Esophagus muscularis mucosa (tissue), 4 donors: ENCODE results near the gene GRK4. TPM values are rescaled to one million over a fixed set of nuclear protein-coding genes. Genes with fewer than 3 reads are reported as not detected.

ENCODE experiments used
- DNase-seq: peaks from one replicate; pipeline ENCODE4 v3.0.0-alpha.2; 2017; ENCODE audit errors: extremely low spot score
- H3K27ac ChIP-seq, 4 donors: fragments of 200-600 bp; sonication (generic); replicated peaks in 1 of 4; 1 replicate in 3 of 4; 2 replicates in 1 of 4; pipeline ENCODE4 v1.5.1; 2016 to 2019; ENCODE audit warnings: mild to moderate bottlenecking in 1 of 4
- H3K27me3 ChIP-seq, 4 donors: fragments of 200-600 bp; sonication (generic); one replicate each; pipeline versions ENCODE4 v1.5.1 to v1.6.0; 2016 to 2019
- H3K36me3 ChIP-seq, 4 donors: fragments of 200-600 bp; sonication (generic); one replicate each; pipeline ENCODE4 v1.5.1; 2016 to 2019
- H3K4me1 ChIP-seq, 4 donors: fragments of 200-600 bp; sonication (generic); one replicate each; pipeline ENCODE4 v1.5.1; 2016 to 2019
- H3K4me3 ChIP-seq, 4 donors: fragments of 200-600 bp; sonication (generic); 1 replicate in 2 of 4; 2 replicates in 2 of 4; pipeline ENCODE4 v1.5.1; 2016 to 2019; ENCODE audit warnings: mild to moderate bottlenecking in 4 of 4, moderate library complexity in 1 of 4
- H3K9me3 ChIP-seq, 4 donors: fragments of 200-600 bp; sonication (generic); 1 replicate in 3 of 4; 2 replicates in 1 of 4; pipeline ENCODE4 v1.5.1; 2016 to 2019
- EP300 ChIP-seq: sonication (generic); formaldehyde crosslinking; IDR thresholded peaks from one replicate; pipeline ENCODE4 v1.6.1; 2017; ENCODE audit warnings: antibody characterized with exemption
- POLR2A ChIP-seq: fragments of 450-650 bp; IDR thresholded peaks from one replicate; pipeline ENCODE4 v1.6.1; 2017; ENCODE audit warnings: antibody characterized with exemption, moderate library complexity, mild to moderate bottlenecking, low read depth
- POLR2AphosphoS5 ChIP-seq, 2 donors: sonication (generic); formaldehyde crosslinking; IDR thresholded peaks; one replicate each; pipeline ENCODE4 v1.6.1; 2017; ENCODE audit warnings: antibody characterized with exemption in 2 of 2
- WGBS: methylation state at CpG from one replicate; pipeline ENCODE4 v1.1.5; 2018; 5-methylcytosine and 5-hydroxymethylcytosine counted together
- intact Hi-C: fragments of 100-400 bp; cut with DNase I; formaldehyde crosslinking; loops from one replicate; pipeline ENCODE4 v1.15.1; 2023
- total RNA-seq, 4 donors: library from RNA; depleted of rRNA; stranded (reverse); fragments of >200 nt; gene quantifications; one replicate each; pipeline versions ENCODE4 v1.1.0 to v1.2.1, GENCODE V29; 2016
- TF ChIP-seq, protein P1 (sequence below), 3 experiments: fragments of 200-600 bp in 2 of 3; fragments of 450-650 bp in 1 of 3; sonication (generic) in 2 of 3; IDR thresholded peaks; one replicate each; pipeline ENCODE4 v1.5.1; 2017 to 2019; ENCODE audit warnings: antibody characterized with exemption in 3 of 3, mild to moderate bottlenecking in 2 of 3, moderate library complexity in 1 of 3

GRK4 gene
- total RNA-seq, 4 donors from 2014 or later, result 4.8 to 8.0 (median 6.4) TPM

DNA sequence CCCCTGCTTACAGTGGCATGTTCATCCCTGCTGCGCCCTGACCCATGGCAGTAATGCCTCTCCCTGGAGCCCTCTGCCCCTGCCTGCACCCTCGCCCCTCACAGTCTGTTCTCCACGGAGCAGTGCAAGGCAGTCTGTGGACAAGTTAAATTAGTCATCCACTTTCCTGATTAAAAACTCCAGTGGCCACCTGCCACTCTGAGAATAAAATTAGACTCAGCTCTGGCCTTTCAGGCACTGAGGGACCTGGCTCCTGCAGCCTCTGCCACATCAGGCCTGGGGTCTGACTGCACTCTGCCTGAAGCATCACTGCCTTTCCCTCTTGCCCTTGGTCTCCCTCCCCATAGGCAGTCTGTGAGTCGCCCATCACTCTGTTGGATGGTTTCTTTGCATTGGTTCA, 53.6 kb downstream of the GRK4 start:
- 81% methylated on average over 4 of the region's 4 CpGs for WGBS
- intact Hi-C loops, result no loop called here

DNA sequence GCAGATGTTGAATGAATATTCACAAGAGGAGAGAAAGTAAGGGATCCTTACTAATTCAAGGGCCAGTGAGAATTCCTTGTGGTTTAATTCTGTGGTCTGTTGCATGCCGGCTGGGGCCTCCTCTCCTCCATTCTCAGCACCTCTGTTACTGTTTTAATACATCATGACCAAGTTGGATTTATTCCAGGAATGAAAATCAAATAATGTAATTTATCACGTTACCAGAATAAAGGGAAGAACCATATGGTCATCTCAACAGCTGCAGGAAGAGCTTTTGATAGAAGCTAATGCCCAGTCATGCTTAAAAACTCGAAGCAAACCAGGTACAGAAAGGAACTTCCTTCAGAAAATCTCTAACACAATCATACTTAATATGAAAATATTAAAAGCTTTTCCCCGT, 54.1 kb downstream of the GRK4 start:
- H3K4me3 ChIP-seq, result no peak overlapping the region
- intact Hi-C loops, result no loop called here
- no peaks in the 10 kb centered on the region for H3K36me3 ChIP-seq
- H3K4me1 ChIP-seq, result no peaks in the 10 kb centered on the region
- no peak for DNase-seq
- H3K9me3 ChIP-seq, result no peaks in the 10 kb centered on the region
- WGBS, result 68% methylated on average over 4 of the region's 4 CpGs
- H3K27ac ChIP-seq, result no peak overlapping the region
- no peaks in the 10 kb centered on the region for H3K27me3 ChIP-seq
- TF ChIP-seq POLR2AphosphoS5 (IDR thresholded peaks at IDR 0.05) (no peak), EP300 (no peak), POLR2A (no peak)
- TF ChIP-seq, protein P1, sequence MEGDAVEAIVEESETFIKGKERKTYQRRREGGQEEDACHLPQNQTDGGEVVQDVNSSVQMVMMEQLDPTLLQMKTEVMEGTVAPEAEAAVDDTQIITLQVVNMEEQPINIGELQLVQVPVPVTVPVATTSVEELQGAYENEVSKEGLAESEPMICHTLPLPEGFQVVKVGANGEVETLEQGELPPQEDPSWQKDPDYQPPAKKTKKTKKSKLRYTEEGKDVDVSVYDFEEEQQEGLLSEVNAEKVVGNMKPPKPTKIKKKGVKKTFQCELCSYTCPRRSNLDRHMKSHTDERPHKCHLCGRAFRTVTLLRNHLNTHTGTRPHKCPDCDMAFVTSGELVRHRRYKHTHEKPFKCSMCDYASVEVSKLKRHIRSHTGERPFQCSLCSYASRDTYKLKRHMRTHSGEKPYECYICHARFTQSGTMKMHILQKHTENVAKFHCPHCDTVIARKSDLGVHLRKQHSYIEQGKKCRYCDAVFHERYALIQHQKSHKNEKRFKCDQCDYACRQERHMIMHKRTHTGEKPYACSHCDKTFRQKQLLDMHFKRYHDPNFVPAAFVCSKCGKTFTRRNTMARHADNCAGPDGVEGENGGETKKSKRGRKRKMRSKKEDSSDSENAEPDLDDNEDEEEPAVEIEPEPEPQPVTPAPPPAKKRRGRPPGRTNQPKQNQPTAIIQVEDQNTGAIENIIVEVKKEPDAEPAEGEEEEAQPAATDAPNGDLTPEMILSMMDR (IDR thresholded peaks at IDR 0.05), result no peak

More for the DNA sequence above, 53.6 kb downstream of the GRK4 start:
- Histone ChIP-seq H3K27ac (no peak overlapping the region), H3K9me3 (no peaks in the 10 kb centered on the region), H3K4me3 (no peak overlapping the region), H3K36me3 (no peaks in the 10 kb centered on the region), H3K4me1 (no peaks in the 10 kb centered on the region), H3K27me3 (no peaks in the 10 kb centered on the region)
- no peak for TF ChIP-seq POLR2A
- no peak for TF ChIP-seq EP300
- no peak for TF ChIP-seq POLR2AphosphoS5 (IDR thresholded peaks at IDR 0.05)
- TF ChIP-seq, protein P1 (IDR thresholded peaks at IDR 0.05), result no peak
- no peak for DNase-seq

DNA sequence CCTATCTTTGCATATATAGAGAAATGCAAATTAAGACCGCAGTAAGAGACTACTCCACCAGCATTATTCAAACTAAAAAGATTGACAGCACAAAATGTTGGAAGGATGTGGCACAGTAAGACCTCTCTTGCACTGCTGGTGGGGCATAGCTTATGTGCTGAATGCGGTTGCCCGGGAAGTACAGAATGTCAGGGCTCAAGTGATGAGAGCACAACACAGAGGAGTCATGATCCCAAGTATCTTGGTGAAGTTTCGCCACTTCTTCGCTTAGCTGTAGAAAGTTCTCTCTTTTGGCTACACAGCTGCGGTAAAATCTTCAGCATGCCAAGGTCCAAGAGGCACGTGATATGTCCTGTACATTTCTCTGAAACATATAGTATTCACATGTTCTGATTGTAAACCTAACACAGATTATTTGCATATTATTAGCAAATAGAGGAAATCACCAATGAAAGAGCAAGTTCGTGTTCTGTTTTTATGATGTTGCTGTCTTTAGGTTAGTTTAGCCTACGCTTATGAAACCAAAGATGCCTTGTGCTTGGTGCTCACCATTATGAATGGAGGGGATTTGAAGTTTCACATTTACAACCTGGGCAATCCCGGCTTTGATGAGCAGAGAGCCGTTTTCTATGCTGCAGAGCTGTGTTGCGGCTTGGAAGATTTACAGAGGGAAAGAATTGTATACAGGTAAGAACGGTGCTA, 55.9 kb downstream of the GRK4 start:
- Histone ChIP-seq H3K9me3 (no peaks in the 10 kb centered on the region), H3K27ac (no peak overlapping the region), H3K36me3 (no peaks in the 10 kb centered on the region), H3K4me1 (no peaks in the 10 kb centered on the region), H3K4me3 (no peak overlapping the region), H3K27me3 (no peaks in the 10 kb centered on the region)
- intact Hi-C loops, result no loop called here
- TF ChIP-seq POLR2AphosphoS5 (IDR thresholded peaks at IDR 0.05) (no peak), POLR2A (no peak), EP300 (no peak)
- TF ChIP-seq, protein P1 (IDR thresholded peaks at IDR 0.05), result no peak
- 93% methylated on average over 13 of the region's 13 CpGs for WGBS
- DNase-seq, result no peak

DNA sequence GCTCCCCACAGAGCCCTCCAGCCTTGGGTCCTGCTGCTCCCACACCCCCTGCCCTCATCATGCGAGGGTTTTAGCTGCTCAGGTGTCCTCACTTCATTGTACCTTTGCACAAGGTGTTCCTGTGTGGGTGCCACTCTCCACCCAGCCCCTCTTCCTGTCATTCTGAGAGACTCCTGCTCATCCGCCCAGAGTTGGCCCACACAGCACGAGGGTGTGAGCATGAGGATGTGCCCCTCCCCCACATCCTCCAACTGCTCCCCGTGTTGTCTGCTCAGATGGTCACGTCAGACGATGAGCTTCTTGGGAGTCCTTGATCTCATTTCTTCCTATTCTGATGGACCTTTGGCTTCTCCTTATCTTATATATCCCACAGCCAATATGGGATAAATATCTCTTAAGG, 57.8 kb downstream of the GRK4 start:
- WGBS, result 81% methylated on average over 6 of the region's 6 CpGs
- Histone ChIP-seq H3K4me3 (no peak overlapping the region), H3K36me3 (no peaks in the 10 kb centered on the region), H3K27ac (no peak overlapping the region), H3K9me3 (no peaks in the 10 kb centered on the region), H3K4me1 (no peaks in the 10 kb centered on the region), H3K27me3 (no peaks in the 10 kb centered on the region)
- TF ChIP-seq, protein P1 (IDR thresholded peaks at IDR 0.05), result no peak
- TF ChIP-seq POLR2A, result no peak
- TF ChIP-seq POLR2AphosphoS5 (IDR thresholded peaks at IDR 0.05), result no peak
- no peak for TF ChIP-seq EP300
- intact Hi-C loops, result no loop called here
- DNase-seq, result no peak

DNA sequence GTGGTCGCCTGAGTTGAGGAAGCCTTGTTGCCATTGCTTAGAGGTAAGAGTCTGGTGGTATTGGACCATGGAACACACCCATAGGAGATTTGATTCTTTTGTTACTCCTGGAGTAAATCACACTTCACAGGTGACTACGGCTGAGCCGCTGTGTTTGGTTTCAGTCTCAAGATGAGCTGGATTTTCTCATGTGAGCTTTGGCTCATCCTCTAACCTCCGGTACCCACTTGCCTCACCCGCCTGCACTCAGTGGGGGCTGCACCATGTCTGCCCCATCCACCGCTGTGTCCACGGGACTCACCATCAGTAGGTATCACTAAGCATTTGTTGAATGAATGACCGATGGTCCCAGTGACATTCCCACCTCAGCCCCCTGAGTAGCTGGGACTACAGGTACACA, 58.3 kb downstream of the GRK4 start:
- Histone ChIP-seq H3K4me3 (no peak overlapping the region), H3K4me1 (no peaks in the 10 kb centered on the region), H3K27me3 (no peaks in the 10 kb centered on the region), H3K36me3 (no peaks in the 10 kb centered on the region), H3K27ac (no peak overlapping the region), H3K9me3 (no peaks in the 10 kb centered on the region)
- TF ChIP-seq, protein P1 (IDR thresholded peaks at IDR 0.05), result no peak
- TF ChIP-seq EP300, result no peak
- no peak for TF ChIP-seq POLR2A
- TF ChIP-seq POLR2AphosphoS5 (IDR thresholded peaks at IDR 0.05), result no peak
- intact Hi-C loops, result no loop called here
- DNase-seq, result no peak
- WGBS, result 93% methylated on average over 8 of the region's 8 CpGs
